Lower lobe of right lung (tissue), 2 donors: Measurements from ENCODE around the gene ZSCAN2. TPM values are rescaled to one million over a fixed set of nuclear protein-coding genes. Genes with fewer than 3 reads are reported as not detected.

Experiments
- ATAC-seq, 2 donors: fragments of 200-7000 bp; cut with Tn5 transposase; one replicate each; pipeline ENCODE4 v1.9.1; 2020 to 2022; ENCODE audit warnings: mild to moderate bottlenecking in 2 of 2, moderate library complexity in 2 of 2
- DNase-seq: peaks from one replicate; pipeline ENCODE4 v3.0.0-alpha.2; 2020
- H3K27ac ChIP-seq: fragments of 200-600 bp; one replicate; pipeline ENCODE4 v1.8.0; 2022
- H3K27me3 ChIP-seq: fragments of 200-600 bp; one replicate; pipeline ENCODE4 v1.8.0; 2022; ENCODE audit warnings: low read depth
- H3K36me3 ChIP-seq: fragments of 200-600 bp; one replicate; pipeline ENCODE4 v1.8.0; 2022; ENCODE audit warnings: mild to moderate bottlenecking
- H3K4me1 ChIP-seq: fragments of 200-600 bp; one replicate; pipeline ENCODE4 v1.8.0; 2022
- H3K4me3 ChIP-seq: fragments of 200-600 bp; one replicate; pipeline ENCODE4 v1.8.0; 2022; ENCODE audit warnings: mild to moderate bottlenecking
- H3K9me3 ChIP-seq: fragments of 200-600 bp; one replicate; pipeline ENCODE4 v1.8.0; 2022
- intact Hi-C: fragments of 100-400 bp; cut with DNase I; formaldehyde crosslinking; loops from one replicate; pipeline ENCODE4 v1.11.0; 2022
- total RNA-seq: library from RNA; stranded (reverse); fragmentation: NEBNext Ultra II Directional; extraction: Animal tissue kit (Norgen Biotek cat#: 25700); gene quantifications from one replicate; pipeline ENCODE4 v1.2.1, GENCODE V29; 2021
- TF ChIP-seq, protein P1 (sequence below): fragments of 200-600 bp; IDR thresholded peaks from one replicate; pipeline ENCODE4 v1.8.0; 2022; ENCODE audit warnings: antibody characterized with exemption, mild to moderate bottlenecking
- donor health status: DM: no; HTN: yes; CAD: no; lungs with severe emphysema.

ZSCAN2 gene
- total RNA-seq, 1 donor from 2014 or later = 6.9 TPM

DNA sequence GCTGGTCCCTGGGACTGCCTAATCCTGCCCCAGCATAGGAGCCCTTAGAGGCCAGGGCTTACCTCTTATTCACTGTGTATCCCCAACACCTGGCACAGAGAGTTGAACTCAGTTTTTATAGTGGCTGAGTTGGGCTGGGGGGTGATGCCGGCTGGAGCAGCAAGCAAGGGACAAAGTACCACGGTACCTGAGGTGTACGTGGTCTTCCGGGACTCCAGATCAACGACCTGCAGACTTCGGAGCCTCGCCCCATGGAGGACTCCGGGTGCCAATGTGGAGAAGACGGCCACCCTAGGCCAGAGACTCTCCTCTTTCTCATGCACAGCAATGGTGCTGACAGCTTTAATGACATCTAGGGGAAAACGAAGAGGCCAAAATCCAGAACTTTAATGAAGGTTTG, 45.2 kb downstream of the ZSCAN2 start:
- intact Hi-C loops = no loop called here
- Histone ChIP-seq H3K36me3 (peaks cover 99% of the 10 kb centered on the region), H3K4me3 (no peak overlapping the region), H3K27me3 (no peaks in the 10 kb centered on the region), H3K9me3 (no peaks in the 10 kb centered on the region), H3K4me1 (peaks cover 14% of the 10 kb centered on the region), H3K27ac (no peak overlapping the region)
- DNase-seq (no peak), ATAC-seq (no peak)
- TF ChIP-seq, protein P1, sequence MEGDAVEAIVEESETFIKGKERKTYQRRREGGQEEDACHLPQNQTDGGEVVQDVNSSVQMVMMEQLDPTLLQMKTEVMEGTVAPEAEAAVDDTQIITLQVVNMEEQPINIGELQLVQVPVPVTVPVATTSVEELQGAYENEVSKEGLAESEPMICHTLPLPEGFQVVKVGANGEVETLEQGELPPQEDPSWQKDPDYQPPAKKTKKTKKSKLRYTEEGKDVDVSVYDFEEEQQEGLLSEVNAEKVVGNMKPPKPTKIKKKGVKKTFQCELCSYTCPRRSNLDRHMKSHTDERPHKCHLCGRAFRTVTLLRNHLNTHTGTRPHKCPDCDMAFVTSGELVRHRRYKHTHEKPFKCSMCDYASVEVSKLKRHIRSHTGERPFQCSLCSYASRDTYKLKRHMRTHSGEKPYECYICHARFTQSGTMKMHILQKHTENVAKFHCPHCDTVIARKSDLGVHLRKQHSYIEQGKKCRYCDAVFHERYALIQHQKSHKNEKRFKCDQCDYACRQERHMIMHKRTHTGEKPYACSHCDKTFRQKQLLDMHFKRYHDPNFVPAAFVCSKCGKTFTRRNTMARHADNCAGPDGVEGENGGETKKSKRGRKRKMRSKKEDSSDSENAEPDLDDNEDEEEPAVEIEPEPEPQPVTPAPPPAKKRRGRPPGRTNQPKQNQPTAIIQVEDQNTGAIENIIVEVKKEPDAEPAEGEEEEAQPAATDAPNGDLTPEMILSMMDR = no peak

DNA sequence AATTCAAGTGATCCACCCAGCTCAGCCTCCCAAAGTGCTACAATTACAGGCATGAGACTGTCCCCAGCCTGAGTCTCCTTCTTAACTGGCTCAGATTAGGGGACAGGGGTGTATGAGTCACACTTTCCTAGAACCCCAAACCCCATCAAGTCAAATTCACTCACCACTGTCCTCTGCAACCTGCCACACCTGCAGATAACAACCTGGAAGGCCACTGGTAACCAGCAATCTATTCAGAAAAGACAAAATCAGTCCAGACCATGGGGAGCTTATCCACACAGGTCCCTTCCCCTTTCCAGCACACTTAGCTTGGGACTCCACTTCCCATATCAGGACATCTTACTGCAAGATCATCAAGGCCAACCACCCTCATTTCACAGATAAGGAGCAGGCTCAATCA, 46.9 kb downstream of the ZSCAN2 start:
- intact Hi-C loops = no loop called here
- peaks cover 27% of the 10 kb centered on the region for H3K4me1 ChIP-seq
- ATAC-seq = no peak
- H3K9me3 ChIP-seq = no peaks in the 10 kb centered on the region
- H3K27ac ChIP-seq = no peak overlapping the region
- H3K4me3 ChIP-seq = no peak overlapping the region
- DNase-seq = no peak
- TF ChIP-seq, protein P1 = no peak
- H3K36me3 ChIP-seq = peaks cover 98% of the 10 kb centered on the region
- no peaks in the 10 kb centered on the region for H3K27me3 ChIP-seq

- peak; percentile 67 to 70 for ATAC-seq
Observed at GRCh38 chr15:84648539-84648938, 47.7 kb downstream of the ZSCAN2 start.

DNA sequence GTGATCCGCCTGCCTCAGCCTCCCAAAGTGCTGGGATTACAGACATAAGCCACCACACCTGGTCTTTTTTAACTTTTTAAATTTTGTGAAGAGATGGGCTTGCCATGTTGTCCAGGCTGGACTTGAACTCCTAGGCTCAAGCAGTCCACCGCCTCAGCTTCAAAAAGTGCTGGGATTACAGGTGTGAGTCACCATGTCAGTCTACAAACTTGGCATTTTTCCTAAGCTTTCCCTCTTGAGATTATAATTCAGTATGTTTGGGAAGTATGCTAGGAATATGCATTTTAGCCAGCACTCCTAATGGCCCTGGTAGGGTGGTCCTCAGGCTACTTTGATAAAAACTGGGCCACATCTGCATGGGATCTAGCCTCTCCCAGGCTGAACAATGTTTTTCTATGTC, 48.9 kb downstream of the ZSCAN2 start:
- TF ChIP-seq, protein P1 = no peak
- Histone ChIP-seq H3K4me1 (peaks cover 40% of the 10 kb centered on the region), H3K27ac (no peak overlapping the region), H3K27me3 (no peaks in the 10 kb centered on the region), H3K36me3 (peaks cover 78% of the 10 kb centered on the region), H3K9me3 (no peaks in the 10 kb centered on the region), H3K4me3 (no peak overlapping the region)
- no peak for ATAC-seq
- DNase-seq = no peak
- intact Hi-C loops = no loop called here

More at GRCh38 chr15:84648539-84648938, 47.7 kb downstream of the ZSCAN2 start:
- DNase-seq = peak; percentile 82
- intact Hi-C loops = no loop called here
- Histone ChIP-seq H3K27ac (no peak overlapping the region), H3K36me3 (peaks cover 90% of the 10 kb centered on the region), H3K4me3 (no peak overlapping the region), H3K4me1 (peaks cover 35% of the 10 kb centered on the region), H3K27me3 (no peaks in the 10 kb centered on the region), H3K9me3 (no peaks in the 10 kb centered on the region)
- TF ChIP-seq, protein P1 = no peak

GRCh38 chr15:84653584-84653909, 52.7 kb downstream of the ZSCAN2 start:
- Histone ChIP-seq H3K27ac (peak overlapping the region; percentile 89), H3K4me1 (peaks cover 52% of the 10 kb centered on the region), H3K9me3 (no peaks in the 10 kb centered on the region), H3K36me3 (peaks cover 40% of the 10 kb centered on the region), H3K27me3 (no peaks in the 10 kb centered on the region), H3K4me3 (peak overlapping the region; percentile 93)
- TF ChIP-seq, protein P1 = no peak
- ATAC-seq (peak in 1 of 2 donors; percentile 0), DNase-seq (no peak)
- intact Hi-C loops = no loop called here
